ENCODE results near the gene APOC1. TPM values are rescaled to one million over a fixed set of nuclear protein-coding genes. Genes with fewer than 3 reads are reported as not detected.

APOC1 gene
- total and polyA plus RNA-seq, 8 donors, result 5.4 to 70.6 (median 17.6) TPM; not detected in 2

- no peak overlapping the region for H3K27ac ChIP-seq
These were observed 32.7 kb downstream of the APOC1 start for GRCh38 chr19:44947041-44947581.

GRCh38 chr19:44948237-44948636 lies 33.8 kb downstream of the APOC1 start:
- peaks cover 0 to 17% (median 17%) of the 10 kb centered on the region in 4 donors for H3K36me3 ChIP-seq
- TF ChIP-seq POLR2AphosphoS5 (IDR thresholded peaks at IDR 0.05) (no peak), EP300 (IDR thresholded peaks at IDR 0.05) (no peak), POLR2A (IDR thresholded peaks at IDR 0.05) (no peak), CTCF (IDR thresholded peaks at IDR 0.05) (no peak)
- no peak for DNase-seq
- intact Hi-C loops (cut with DNase I; ENCODE audit: low total_unique reads), result loop anchor here (5.0 kb wide), 1 partner anchor 46 kb away; no protein-coding TSS in a partner anchor
- no peaks in the 10 kb centered on the region for H3K9me3 ChIP-seq
- no peak overlapping the region for H3K27ac ChIP-seq
- no peaks in the 10 kb centered on the region for H3K27me3 ChIP-seq
- 71 to 88% (median 85%) methylated on average over 5 of the region's 5 CpGs for WGBS, 5 donors
- no peak overlapping the region for H3K4me3 ChIP-seq
- peaks cover 8 to 16% (median 13%) of the 10 kb centered on the region in 4 donors for H3K4me1 ChIP-seq

More at GRCh38 chr19:44947041-44947581, 32.7 kb downstream of the APOC1 start:
- intact Hi-C loops (cut with DNase I; ENCODE audit: low total_unique reads), result loop anchor here (5.0 kb wide), 1 partner anchor 45 kb away; no protein-coding TSS in a partner anchor
- Histone ChIP-seq H3K36me3 (peaks cover 0 to 17% (median 17%) of the 10 kb centered on the region in 4 donors), H3K4me3 (no peak overlapping the region), H3K9me3 (no peaks in the 10 kb centered on the region), H3K27me3 (no peaks in the 10 kb centered on the region), H3K4me1 (peaks cover 8 to 12% (median 10%) of the 10 kb centered on the region in 4 donors)
- DNase-seq, result no peak
- TF ChIP-seq POLR2AphosphoS5 (IDR thresholded peaks at IDR 0.05) (no peak), POLR2A (IDR thresholded peaks at IDR 0.05) (no peak), EP300 (IDR thresholded peaks at IDR 0.05) (no peak), CTCF (IDR thresholded peaks at IDR 0.05) (no peak)
- 90 to 94% (median 91%) methylated on average over 13 of the region's 13 CpGs for WGBS, 5 donors

GRCh38 chr19:44948763-44949374 lies 34.5 kb downstream of the APOC1 start:
- H3K4me3 ChIP-seq, result no peak overlapping the region
- 86 to 91% (median 89%) methylated on average over 4 to 5 of the region's 5 CpGs; no CpG with 5 or more reads in 1 of the 5 donors for WGBS, 5 donors
- no peaks in the 10 kb centered on the region for H3K9me3 ChIP-seq
- peaks cover 8 to 23% (median 19%) of the 10 kb centered on the region in 4 donors for H3K4me1 ChIP-seq
- intact Hi-C loops (cut with DNase I; ENCODE audit: low total_unique reads), result loop anchor here (5.0 kb wide), 1 partner anchor 47 kb away; no protein-coding TSS in a partner anchor
- TF ChIP-seq CTCF (IDR thresholded peaks at IDR 0.05), result no peak
- TF ChIP-seq EP300 (IDR thresholded peaks at IDR 0.05), result no peak
- no peak for TF ChIP-seq POLR2A (IDR thresholded peaks at IDR 0.05)
- TF ChIP-seq POLR2AphosphoS5 (IDR thresholded peaks at IDR 0.05), result no peak
- no peak for DNase-seq
- H3K27me3 ChIP-seq, result no peaks in the 10 kb centered on the region
- H3K36me3 ChIP-seq, result peaks cover 0 to 17% (median 17%) of the 10 kb centered on the region in 4 donors
- H3K27ac ChIP-seq, result no peak overlapping the region

DNA sequence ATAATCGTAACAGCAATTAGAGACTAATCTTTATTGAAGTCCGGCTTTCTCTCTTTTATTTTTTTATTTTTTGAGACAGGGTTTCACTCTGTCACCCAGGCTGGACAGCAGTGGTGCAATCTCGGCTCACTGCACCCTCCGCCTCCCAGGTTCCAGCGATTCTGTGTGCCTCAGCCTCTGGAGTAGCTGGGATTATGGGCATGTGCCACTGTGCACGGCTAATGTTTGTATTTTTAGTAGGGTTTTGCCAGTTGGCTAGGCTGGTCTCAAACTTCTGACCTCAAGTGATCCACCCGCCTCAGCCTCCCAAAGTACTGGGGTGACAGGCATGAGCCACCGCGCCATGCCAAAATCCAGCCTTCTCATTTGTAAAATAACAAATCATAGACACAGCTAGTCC lies 35.1 kb downstream of the APOC1 start:
- H3K4me3 ChIP-seq, result no peak overlapping the region
- DNase-seq, result no peak
- intact Hi-C loops (cut with DNase I; ENCODE audit: low total_unique reads), result loop anchor here (5.0 kb wide), 1 partner anchor 47 kb away; no protein-coding TSS in a partner anchor
- 75 to 96% (median 81%) methylated on average over 9 of the region's 9 CpGs for WGBS, 5 donors
- TF ChIP-seq POLR2AphosphoS5 (IDR thresholded peaks at IDR 0.05), result no peak
- TF ChIP-seq CTCF (IDR thresholded peaks at IDR 0.05), result no peak
- no peak for TF ChIP-seq EP300 (IDR thresholded peaks at IDR 0.05)
- TF ChIP-seq POLR2A (IDR thresholded peaks at IDR 0.05), result no peak
- H3K27ac ChIP-seq, result no peak overlapping the region
- H3K36me3 ChIP-seq, result peaks cover 0 to 17% (median 17%) of the 10 kb centered on the region in 4 donors
- no peaks in the 10 kb centered on the region for H3K9me3 ChIP-seq
- peaks cover 8 to 30% (median 25%) of the 10 kb centered on the region in 4 donors for H3K4me1 ChIP-seq
- H3K27me3 ChIP-seq, result no peaks in the 10 kb centered on the region

All from stomach (tissue), 9 donors.